A549 (cell line): Measurements from ENCODE around the gene FAM13A. TPM values are rescaled to one million over a fixed set of nuclear protein-coding genes. Genes with fewer than 3 reads are reported as not detected.

Experiments used
- ATAC-seq, 2 experiments: fragments of 200-7000 bp in 1 of 2; fragments of >200 bp in 1 of 2; cut with Nextera tagmentation in 1 of 2; cut with Tn5 transposase in 1 of 2; 3 replicates each; pipeline versions ENCODE4 v1.8.0 to v1.9.1; 2018 to 2020; ENCODE audit warnings: mild to moderate bottlenecking in 1 of 2, moderate library complexity in 1 of 2
- CTCF ChIA-PET: fragments of 300-600 bp; sonication (Branson Sonifier 250); formaldehyde crosslinking; extraction: SDS; loops from one replicate; lab custom pipeline; 2021; ENCODE audit warnings: antibody characterized with exemption, inconsistent platforms; lab: Yijun Ruan, JAX
- POLR2A ChIA-PET: fragments of 350-600 bp; formaldehyde crosslinking; extraction: SDS; loops from one replicate; lab custom pipeline; 2021; ENCODE audit warnings: antibody characterized with exemption, inconsistent platforms; lab: Yijun Ruan, JAX
- DNase-seq, 2 experiments: peaks; one replicate each; pipeline versions ENCODE4 v3.0.0 to v3.0.0-alpha.2; 2011 to 2016; ENCODE audit warnings: low read depth in 1 of 2, low spot score in 1 of 2
- FAIRE-seq: peaks from 2 replicates; lab custom pipeline; 2011; peaks lifted over from hg19 to GRCh38; lab: Jason Lieb, UNC
- H3K27ac ChIP-seq, 2 experiments: fragments of >200 bp; sonication (Bioruptor Twin); formaldehyde crosslinking; 3 replicates each; pipeline ENCODE4 v1.5.1; 2016 to 2017
- H3K4me1 ChIP-seq: fragments of >200 bp; sonication (Bioruptor Twin); formaldehyde crosslinking; 3 replicates; pipeline ENCODE4 v1.6.1; 2016
- H3K4me2 ChIP-seq: fragments of >200 bp; sonication (Bioruptor Twin); formaldehyde crosslinking; 3 replicates; pipeline ENCODE4 v1.6.1; 2016
- H3K4me3 ChIP-seq: fragments of >200 bp; sonication (Bioruptor Twin); formaldehyde crosslinking; 3 replicates; pipeline ENCODE4 v1.5.1; 2016
- H3K9me3 ChIP-seq: fragments of >200 bp; sonication (Bioruptor Twin); formaldehyde crosslinking; 3 replicates; pipeline ENCODE4 v1.6.1; 2016
- ATOH8 ChIP-seq: fragments of 250-450 bp; sonication (Bioruptor Pico); IDR thresholded peaks from 2 replicates; pipeline ENCODE4 v1.5.0; 2020; ENCODE audit warnings: low read depth, mild to moderate bottlenecking, moderate library complexity
- CBX2 ChIP-seq: fragments of 200-600 bp; sonication (generic); IDR thresholded peaks from 2 replicates; pipeline ENCODE4 v1.6.1; 2016; ENCODE audit warnings: low read depth, mild to moderate bottlenecking, borderline replicate concordance
- CBX8 ChIP-seq: fragments of 200-600 bp; sonication (generic); IDR thresholded peaks from 2 replicates; pipeline ENCODE4 v1.6.1; 2016
- CHD2 ChIP-seq: fragments of 150-350 bp; IDR thresholded peaks from 2 replicates; pipeline ENCODE4 v1.6.1; 2014; ENCODE audit warnings: low read length; ENCODE audit not compliant: partially characterized antibody
- CHD4 ChIP-seq: fragments of 200-600 bp; sonication (generic); IDR thresholded peaks from 2 replicates; pipeline ENCODE4 v1.6.1; 2016; ENCODE audit warnings: antibody characterized with exemption, mild to moderate bottlenecking, borderline replicate concordance
- E2F6 ChIP-seq: IDR thresholded peaks from 2 replicates; pipeline ENCODE4 v1.6.1; 2012; ENCODE audit warnings: low read depth, borderline replicate concordance
- EHMT2 ChIP-seq: fragments of 200-600 bp; sonication (generic); IDR thresholded peaks from 2 replicates; pipeline ENCODE4 v1.6.1; 2016; ENCODE audit warnings: antibody characterized with exemption, low read depth, mild to moderate bottlenecking, moderate library complexity
- FOSB ChIP-seq: fragments of 250-450 bp; sonication (Bioruptor Pico); IDR thresholded peaks from 2 replicates; pipeline ENCODE4 v1.5.0; 2020; ENCODE audit warnings: mild to moderate bottlenecking, moderate library complexity
- FOXS1 ChIP-seq: fragments of 250-450 bp; sonication (Bioruptor Pico); IDR thresholded peaks from 2 replicates; pipeline ENCODE4 v1.5.0; 2020; ENCODE audit warnings: mild to moderate bottlenecking, moderate library complexity
- HEYL ChIP-seq: fragments of 250-450 bp; sonication (Bioruptor Pico); IDR thresholded peaks from 2 replicates; pipeline ENCODE4 v1.8.0; 2021; ENCODE audit warnings: mild to moderate bottlenecking, moderate library complexity
- HOXB5 ChIP-seq: fragments of 250-450 bp; sonication (Bioruptor Pico); IDR thresholded peaks from 2 replicates; pipeline ENCODE4 v1.5.0; 2020; ENCODE audit warnings: mild to moderate bottlenecking, moderate library complexity
- JUNB ChIP-seq: fragments of >200 bp; sonication (Bioruptor Twin); formaldehyde crosslinking; IDR thresholded peaks from 2 replicates; pipeline ENCODE4 v1.6.1; 2016
- KDM1A ChIP-seq: fragments of 200-600 bp; sonication (generic); IDR thresholded peaks from 2 replicates; pipeline ENCODE4 v1.6.1; 2016; ENCODE audit warnings: low read depth, mild to moderate bottlenecking
- KDM5A ChIP-seq: fragments of 200-600 bp; sonication (generic); IDR thresholded peaks from 2 replicates; pipeline ENCODE4 v1.6.1; 2016; ENCODE audit warnings: antibody characterized with exemption, mild to moderate bottlenecking
- MAFK ChIP-seq: fragments of 450-650 bp; IDR thresholded peaks from 2 replicates; pipeline ENCODE4 v1.6.1; 2014; ENCODE audit not compliant: partially characterized antibody
- MAX ChIP-seq: IDR thresholded peaks from 2 replicates; pipeline ENCODE4 v1.6.1; 2012
- MAZ ChIP-seq: fragments of 150-350 bp; IDR thresholded peaks from 2 replicates; pipeline ENCODE4 v1.6.1; 2014; ENCODE audit warnings: antibody characterized with exemption, low read depth, low read length, borderline replicate concordance
- NPAS2 ChIP-seq: fragments of 250-450 bp; sonication (Bioruptor Pico); IDR thresholded peaks from 2 replicates; pipeline ENCODE4 v1.8.0; 2022; ENCODE audit warnings: mild to moderate bottlenecking, moderate library complexity, borderline replicate concordance
- NR3C1 ChIP-seq: fragments of >200 bp; sonication (Bioruptor Twin); formaldehyde crosslinking; IDR thresholded peaks from 3 replicates; pipeline ENCODE4 v1.6.1; 2017
- PHF8 ChIP-seq: fragments of 200-600 bp; sonication (generic); IDR thresholded peaks from 2 replicates; pipeline ENCODE4 v1.6.1; 2016; ENCODE audit warnings: low read depth, mild to moderate bottlenecking, antibody characterized with exemption, moderate library complexity, borderline replicate concordance
- POLR2AphosphoS2 ChIP-seq: conservative IDR thresholded peaks from 2 replicates; pipeline ENCODE4 v1.6.1; 2012; ENCODE audit warnings: low read length, improper control_type of control experiment, inconsistent platforms
- RAD21 ChIP-seq, 2 experiments: fragments of >200 bp in 1 of 2; sonication (Bioruptor Twin) in 1 of 2; formaldehyde crosslinking in 1 of 2; IDR thresholded peaks in 1 of 2; conservative IDR thresholded peaks in 1 of 2; 2 replicates in 1 of 2; 3 replicates in 1 of 2; pipeline ENCODE4 v1.6.1; 2012 to 2018; ENCODE audit warnings: inconsistent platforms in 1 of 2
- RCOR1 ChIP-seq: fragments of 150-350 bp; IDR thresholded peaks from 2 replicates; pipeline ENCODE4 v1.6.1; 2014; ENCODE audit warnings: antibody characterized with exemption, low read length, low read depth
- SREBF2 ChIP-seq: fragments of 450-650 bp; IDR thresholded peaks from 2 replicates; pipeline ENCODE4 v1.6.1; 2014; ENCODE audit warnings: mild to moderate bottlenecking, moderate library complexity
- ZC3H11A ChIP-seq: fragments of 450-650 bp; IDR thresholded peaks from 2 replicates; pipeline ENCODE4 v1.6.1; 2014; ENCODE audit warnings: antibody characterized with exemption, mild to moderate bottlenecking
- ZSCAN20 ChIP-seq: fragments of 250-450 bp; sonication (Bioruptor Pico); IDR thresholded peaks from 2 replicates; pipeline ENCODE4 v1.8.0; 2022; ENCODE audit warnings: mild to moderate bottlenecking, moderate library complexity
- WGBS: methylation state at CpG from one replicate; pipeline ENCODE4 v1.1.6; 2017; ENCODE audit errors: missing lambda C conversion rate; 5-methylcytosine and 5-hydroxymethylcytosine counted together
- polyA plus RNA-seq, 4 experiments: library from polyadenylated mRNA; depleted of rRNA in 3 of 4; stranded (reverse); fragments of >200 nt; fragmentation: RNase III in 1 of 4; extraction: RNeasy Plus Mini Kit Qiagen cat#74134 plus additional on column Dnase treatment in 1 of 4; gene quantifications; 2 replicates in 3 of 4; 3 replicates in 1 of 4; pipeline ENCODE4 v1.2.3, GENCODE V29; 2011 to 2017
- TF ChIP-seq, protein P1 (sequence below): fragments of >200 bp; sonication (Bioruptor Twin); formaldehyde crosslinking; IDR thresholded peaks from 3 replicates; pipeline ENCODE4 v1.5.1; 2016

Gene FAM13A
- polyA plus RNA-seq, 2 of the 4 experiments (the other 2 are of a cell fraction), result 6.5 to 22.0 TPM

DNA sequence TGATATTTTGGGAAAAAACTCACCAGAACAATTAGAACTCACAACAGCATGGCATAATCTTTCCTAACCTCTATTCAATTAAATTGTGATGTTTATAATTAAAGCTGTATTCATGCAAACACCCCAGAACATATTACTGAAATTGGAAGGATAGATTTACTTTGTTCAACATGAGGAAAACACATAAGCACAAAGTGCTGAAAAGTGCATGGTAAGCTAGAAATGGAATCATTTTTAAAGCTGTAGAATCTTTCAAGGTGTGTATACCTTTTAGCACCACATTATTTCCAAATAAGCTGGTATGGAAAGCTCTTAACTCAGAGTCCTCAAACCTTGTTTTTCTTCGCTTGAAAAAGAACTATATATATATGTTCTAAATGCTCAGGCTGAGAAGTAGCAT, 268.6 kb downstream of the FAM13A start:
- peaks cover 14% of the 10 kb centered on the region for H3K4me1 ChIP-seq
- POLR2A ChIA-PET, result no interaction called here
- no peak for FAIRE-seq
- no peak overlapping the region for H3K4me3 ChIP-seq
- no peaks in the 10 kb centered on the region for H3K9me3 ChIP-seq
- DNase-seq, result no peak
- CTCF ChIA-PET, result no interaction called here
- ATAC-seq, result no peak
- H3K27ac ChIP-seq, result no peak overlapping the region
- WGBS, result 96% methylated on average over 1 of the region's 1 CpG
- H3K4me2 ChIP-seq, result no peak overlapping the region
- no peak for TF ChIP-seq HOXB5 (CRISPR knock-in tag)
- no peak for TF ChIP-seq NR3C1
- TF ChIP-seq MAZ, result no peak
- no peak for TF ChIP-seq EHMT2
- no peak for TF ChIP-seq SREBF2
- peak; percentile 18 for TF ChIP-seq MAFK
- TF ChIP-seq ZSCAN20 (CRISPR knock-in tag), result no peak

DNA sequence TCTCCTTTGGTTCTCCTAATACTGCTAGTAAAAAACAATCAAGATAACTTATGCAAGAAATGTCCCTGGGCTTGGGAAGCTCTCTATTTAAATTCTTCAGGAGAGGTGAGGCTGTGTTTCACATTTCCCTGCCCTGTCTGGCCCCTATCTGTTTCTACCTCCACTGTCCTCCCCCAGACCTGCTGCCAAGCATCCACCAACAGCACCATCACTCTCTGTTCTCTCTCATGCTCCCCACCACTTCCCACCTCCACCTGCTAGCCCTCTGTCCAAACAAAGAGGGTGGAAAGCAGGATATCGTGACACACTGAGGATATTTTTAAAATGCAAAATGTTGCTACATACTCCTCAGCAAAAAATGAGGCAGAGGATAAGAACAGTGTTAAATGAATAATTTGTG, 271.0 kb downstream of the FAM13A start:
- FAIRE-seq (no peak), ATAC-seq (no peak), DNase-seq (no peak)
- H3K4me3 ChIP-seq, result no peak overlapping the region
- no peaks in the 10 kb centered on the region; the same call in 2 of the 3 replicates for H3K4me1 ChIP-seq
- ChIA-PET POLR2A (no interaction called here), CTCF (interaction anchor here (0.6 to 1.8 kb wide), 3 partner anchors 8 to 238 kb away, joined by 3 to 4 read pairs (median 4); no protein-coding TSS in a partner anchor)
- TF ChIP-seq RAD21 (conservative IDR thresholded peaks at IDR 0.05 in 1 of 2, IDR thresholded peaks at IDR 0.05 in 1 of 2) (no peak), CBX8 (no peak)
- H3K27ac ChIP-seq, result no peak overlapping the region
- 82% methylated on average over 1 of the region's 1 CpG for WGBS
- H3K9me3 ChIP-seq, result no peaks in the 10 kb centered on the region
- no peak overlapping the region for H3K4me2 ChIP-seq

DNA sequence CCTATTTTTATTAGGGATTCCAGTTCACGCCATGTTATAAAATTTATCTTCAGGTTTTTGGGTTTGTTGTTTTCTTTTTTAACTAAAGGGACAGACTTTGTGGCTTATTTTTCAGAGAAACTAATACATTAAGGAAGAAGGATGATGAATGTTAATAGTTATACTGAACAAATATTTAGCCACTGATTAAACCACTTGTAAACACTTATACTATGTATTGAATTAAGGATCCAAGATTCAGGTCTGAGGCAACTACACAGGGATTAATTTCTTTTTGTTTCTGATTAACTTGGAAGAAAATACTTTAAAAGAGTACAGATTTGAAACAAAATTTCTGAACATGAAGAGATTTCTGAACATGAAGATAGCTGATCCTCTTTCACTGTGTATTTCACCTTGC, 276.6 kb downstream of the FAM13A start:
- Histone ChIP-seq H3K4me3 (no peak overlapping the region), H3K4me2 (no peak overlapping the region), H3K9me3 (no peaks in the 10 kb centered on the region), H3K27ac (no peak overlapping the region), H3K4me1 (peaks cover 7% of the 10 kb centered on the region; the same call in 2 of the 3 replicates)
- DNase-seq (no peak), FAIRE-seq (no peak), ATAC-seq (no peak)
- CTCF ChIA-PET, result no interaction called here
- 94% methylated on average over 1 of the region's 1 CpG for WGBS
- no peak for TF ChIP-seq ATOH8 (CRISPR knock-in tag)
- TF ChIP-seq MAX, result no peak
- TF ChIP-seq FOSB (CRISPR knock-in tag), result no peak
- TF ChIP-seq JUNB, result no peak
- no peak for TF ChIP-seq CBX8
- TF ChIP-seq CBX2, result no peak
- TF ChIP-seq NPAS2 (CRISPR knock-in tag), result no peak
- TF ChIP-seq HEYL (CRISPR knock-in tag), result no peak
- no peak for TF ChIP-seq CHD4
- TF ChIP-seq ZSCAN20 (CRISPR knock-in tag), result no peak
- no peak for TF ChIP-seq NR3C1
- TF ChIP-seq, all 56 proteins: peak for 0
- POLR2A ChIA-PET, result no interaction called here

DNA sequence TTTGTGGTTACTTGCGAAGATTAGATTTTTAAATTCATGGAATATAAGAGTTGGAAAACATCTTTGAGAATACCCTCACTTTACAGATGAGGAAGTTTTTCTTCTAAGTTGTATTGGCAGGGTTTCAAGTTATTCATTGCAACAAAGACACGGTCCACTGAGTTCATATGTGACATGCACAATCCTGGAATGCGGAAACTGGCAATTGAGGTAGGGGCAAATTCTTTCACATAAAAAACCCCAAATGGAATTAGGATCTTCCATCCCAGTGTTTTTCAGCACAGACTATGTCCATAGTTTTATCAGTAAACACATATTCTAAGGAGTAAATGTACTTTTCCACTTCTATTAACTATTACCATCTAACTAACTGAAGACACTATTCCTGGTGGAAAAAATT, 277.6 kb downstream of the FAM13A start:
- DNase-seq (no peak), FAIRE-seq (no peak), ATAC-seq (no peak)
- Histone ChIP-seq H3K4me2 (no peak overlapping the region), H3K4me1 (peaks cover 7% of the 10 kb centered on the region; the same call in 2 of the 3 replicates), H3K9me3 (no peaks in the 10 kb centered on the region), H3K27ac (no peak overlapping the region), H3K4me3 (no peak overlapping the region)
- POLR2A ChIA-PET, result no interaction called here
- CTCF ChIA-PET, result no interaction called here
- no peak for TF ChIP-seq RCOR1
- no peak for TF ChIP-seq HOXB5 (CRISPR knock-in tag)
- TF ChIP-seq, protein P1, sequence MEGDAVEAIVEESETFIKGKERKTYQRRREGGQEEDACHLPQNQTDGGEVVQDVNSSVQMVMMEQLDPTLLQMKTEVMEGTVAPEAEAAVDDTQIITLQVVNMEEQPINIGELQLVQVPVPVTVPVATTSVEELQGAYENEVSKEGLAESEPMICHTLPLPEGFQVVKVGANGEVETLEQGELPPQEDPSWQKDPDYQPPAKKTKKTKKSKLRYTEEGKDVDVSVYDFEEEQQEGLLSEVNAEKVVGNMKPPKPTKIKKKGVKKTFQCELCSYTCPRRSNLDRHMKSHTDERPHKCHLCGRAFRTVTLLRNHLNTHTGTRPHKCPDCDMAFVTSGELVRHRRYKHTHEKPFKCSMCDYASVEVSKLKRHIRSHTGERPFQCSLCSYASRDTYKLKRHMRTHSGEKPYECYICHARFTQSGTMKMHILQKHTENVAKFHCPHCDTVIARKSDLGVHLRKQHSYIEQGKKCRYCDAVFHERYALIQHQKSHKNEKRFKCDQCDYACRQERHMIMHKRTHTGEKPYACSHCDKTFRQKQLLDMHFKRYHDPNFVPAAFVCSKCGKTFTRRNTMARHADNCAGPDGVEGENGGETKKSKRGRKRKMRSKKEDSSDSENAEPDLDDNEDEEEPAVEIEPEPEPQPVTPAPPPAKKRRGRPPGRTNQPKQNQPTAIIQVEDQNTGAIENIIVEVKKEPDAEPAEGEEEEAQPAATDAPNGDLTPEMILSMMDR, result no peak
- no peak for TF ChIP-seq FOXS1 (CRISPR knock-in tag)
- no peak for TF ChIP-seq PHF8
- no peak for TF ChIP-seq E2F6
- TF ChIP-seq POLR2AphosphoS2, result no peak
- TF ChIP-seq KDM1A, result no peak
- TF ChIP-seq ZC3H11A, result no peak
- TF ChIP-seq CHD2, result no peak
- TF ChIP-seq KDM5A, result no peak
- 79% methylated on average over 3 of the region's 3 CpGs for WGBS
